Activated CD4-positive, alpha-beta memory T cell treated with anti-CD3 and anti-CD28 coated beads for 36 hours (primary cell): ENCODE data around the gene MAST3. TPM values are rescaled to one million over a fixed set of nuclear protein-coding genes. Genes with fewer than 3 reads are reported as not detected.

Experiments used
- CTCF ChIA-PET: fragments of 350-600 bp; sonication (Branson Sonifier 250); formaldehyde crosslinking; loops from one replicate; lab custom pipeline; 2021; ENCODE audit warnings: antibody characterized with exemption, inconsistent platforms; lab: Charles Lee
- POLR2A ChIA-PET: fragments of 350-600 bp; sonication (Branson Sonifier 250); formaldehyde crosslinking; loops from one replicate; lab custom pipeline; 2021; ENCODE audit warnings: antibody characterized with exemption; lab: Charles Lee
- DNase-seq: peaks from one replicate; pipeline ENCODE4 v3.0.0-alpha.2; 2020
- H3K27ac Mint-ChIP-seq: one replicate; pipeline ENCODE4 v1.8.0; 2021; ENCODE audit warnings: mixed read lengths
- H3K27me3 Mint-ChIP-seq: one replicate; pipeline ENCODE4 v1.8.0; 2021; ENCODE audit warnings: mixed read lengths
- H3K36me3 Mint-ChIP-seq: one replicate; pipeline ENCODE4 v1.8.0; 2021; ENCODE audit warnings: mixed read lengths
- H3K4me1 Mint-ChIP-seq: one replicate; pipeline ENCODE4 v1.8.0; 2021; ENCODE audit warnings: low read depth, mixed read lengths
- H3K4me3 Mint-ChIP-seq: one replicate; pipeline ENCODE4 v1.8.0; 2021; ENCODE audit warnings: mild to moderate bottlenecking, mixed read lengths
- H3K9me3 Mint-ChIP-seq: one replicate; pipeline ENCODE4 v1.8.0; 2021; ENCODE audit warnings: mixed read lengths
- intact Hi-C: fragments of 100-400 bp; cut with micrococcal nuclease; formaldehyde crosslinking; loops from one replicate; pipeline ENCODE4 v1.15.1; 2023
- total RNA-seq, 2 experiments: library from RNA; stranded (reverse); gene quantifications; one replicate each; pipeline ENCODE4 v1.2.3, GENCODE V29; 2021

Gene MAST3
- total RNA-seq, 2 experiments from 2014 or later, result 22.5 to 23.8 TPM

- peaks cover 9% of the 10 kb centered on the region for H3K4me1 Mint-ChIP-seq
- POLR2A ChIA-PET, result interaction anchor here (0.7 kb wide), 1 partner anchor 86 kb away, joined by 3 read pairs; no protein-coding TSS in a partner anchor
- peak within 1 kb of the TSS; percentile 83 for H3K4me3 Mint-ChIP-seq
- no peaks in the 10 kb centered on the region for H3K27me3 Mint-ChIP-seq
- peak within 1 kb of the TSS; percentile 72 for H3K27ac Mint-ChIP-seq
- CTCF ChIA-PET, result interaction anchor here (0.8 to 2.1 kb wide), 7 partner anchors 8 to 238 kb away, joined by 3 to 6 read pairs (median 4); no protein-coding TSS in a partner anchor
- no peaks in the 10 kb centered on the region for H3K9me3 Mint-ChIP-seq
- DNase-seq, result peak; percentile 77
- intact Hi-C loops, result loop anchor here (2.0 kb wide), 1 partner anchor 19 kb away; the partner anchor contains the start of gene MPV17L2
- H3K36me3 Mint-ChIP-seq, result peaks cover 13% of the 10 kb centered on the region
Observed at GRCh38 chr19:18173572-18174288, 76.2 kb downstream of the MAST3 start, which contains the start of gene IFI30. Gene IFI30 (plus strand): TSS chr19:18173813. CDS start chr19:18173842, 29 bp downstream.

DNA sequence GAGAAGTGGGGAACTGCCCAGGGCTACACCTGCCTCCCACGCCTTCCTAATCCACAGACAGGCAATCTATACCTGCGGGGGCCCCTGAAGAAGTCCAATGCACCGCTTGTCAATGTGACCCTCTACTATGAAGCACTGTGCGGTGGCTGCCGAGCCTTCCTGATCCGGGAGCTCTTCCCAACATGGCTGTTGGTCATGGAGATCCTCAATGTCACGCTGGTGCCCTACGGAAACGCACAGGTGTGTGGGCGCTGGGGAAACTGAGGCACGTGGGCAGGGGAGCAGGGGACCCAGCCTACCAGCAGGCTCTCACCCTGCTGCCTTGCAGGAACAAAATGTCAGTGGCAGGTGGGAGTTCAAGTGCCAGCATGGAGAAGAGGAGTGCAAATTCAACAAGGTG is 77.4 kb downstream of the MAST3 start:
- POLR2A ChIA-PET, result no interaction called here
- H3K4me3 Mint-ChIP-seq, result peak overlapping the region; percentile 83
- CTCF ChIA-PET, result interaction anchor here (1.0 to 2.1 kb wide), 3 partner anchors 14 to 236 kb away, joined by 4 to 6 read pairs (median 4); no protein-coding TSS in a partner anchor

DNA sequence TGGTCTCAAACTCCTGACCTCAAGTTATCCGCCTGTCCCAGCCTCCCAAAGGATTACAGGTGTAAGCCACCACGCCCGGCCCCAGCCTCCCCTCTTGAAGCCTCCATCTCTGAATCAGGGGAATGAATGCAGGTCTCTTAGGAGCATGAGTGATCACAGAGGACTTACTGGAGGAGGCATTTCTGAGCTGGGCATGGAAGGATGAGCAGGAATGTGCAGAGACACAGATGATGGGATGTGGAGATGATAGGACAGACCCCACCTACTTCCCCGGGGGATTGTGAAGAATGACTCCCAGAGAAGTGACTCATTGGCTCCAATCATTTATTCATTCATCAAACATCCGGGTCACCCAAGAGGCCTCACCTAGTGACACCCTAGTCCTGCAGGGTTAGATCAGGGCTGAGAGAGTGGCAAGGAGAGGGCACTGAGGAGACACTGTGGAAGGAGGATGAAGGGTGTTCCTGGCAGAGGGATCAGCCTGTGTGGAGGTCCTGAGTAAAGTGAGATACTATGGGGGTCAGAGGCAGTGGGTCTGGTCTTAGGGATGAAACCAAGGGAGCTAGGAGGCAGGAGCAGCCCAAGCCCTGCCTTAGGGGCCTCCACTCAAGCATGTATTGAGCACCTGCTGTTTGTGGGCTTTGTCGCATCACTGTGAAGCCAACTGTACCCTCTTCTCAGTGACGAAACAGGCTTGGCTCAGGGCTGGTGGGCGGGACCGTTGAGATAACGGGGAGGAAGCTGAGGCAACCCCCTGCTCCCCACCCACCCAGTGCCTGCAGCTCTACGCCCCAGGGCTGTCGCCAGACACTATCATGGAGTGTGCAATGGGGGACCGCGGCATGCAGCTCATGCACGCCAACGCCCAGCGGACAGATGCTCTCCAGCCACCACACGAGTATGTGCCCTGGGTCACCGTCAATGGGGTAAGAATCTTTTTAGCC is 79.1 kb downstream of the MAST3 start:
- POLR2A ChIA-PET, result interaction anchor here (0.9 kb wide), 2 partner anchors 16 to 25 kb away, joined by 3 to 5 read pairs; partner anchors contain the start of gene MPV17L2
- Mint-ChIP-seq H3K9me3 (no peaks in the 10 kb centered on the region), H3K27ac (no peak overlapping the region), H3K36me3 (peaks cover 9% of the 10 kb centered on the region), H3K4me3 (no peak overlapping the region), H3K27me3 (no peaks in the 10 kb centered on the region), H3K4me1 (peaks cover 9% of the 10 kb centered on the region)
- DNase-seq, result no peak
- intact Hi-C loops, result no loop called here
- CTCF ChIA-PET, result interaction anchor here (0.6 to 1.2 kb wide), 3 partner anchors 10 to 211 kb away, joined by 3 to 4 read pairs (median 4); no protein-coding TSS in a partner anchor

More for the DNA sequence above, 77.4 kb downstream of the MAST3 start:
- Mint-ChIP-seq H3K27ac (no peak overlapping the region), H3K4me1 (peaks cover 9% of the 10 kb centered on the region), H3K27me3 (no peaks in the 10 kb centered on the region), H3K36me3 (peaks cover 11% of the 10 kb centered on the region), H3K9me3 (no peaks in the 10 kb centered on the region)
- intact Hi-C loops, result no loop called here
- DNase-seq, result no peak

- Mint-ChIP-seq H3K27me3 (no peaks in the 10 kb centered on the region), H3K27ac (no peak overlapping the region), H3K4me3 (no peak overlapping the region), H3K36me3 (peaks cover 9% of the 10 kb centered on the region), H3K9me3 (no peaks in the 10 kb centered on the region), H3K4me1 (no peaks in the 10 kb centered on the region)
- no peak for DNase-seq
- POLR2A ChIA-PET, result no interaction called here
- intact Hi-C loops, result no loop called here
- CTCF ChIA-PET, result interaction anchor here (0.9 to 1.0 kb wide), 3 partner anchors 12 to 101 kb away, joined by 3 read pairs; partner anchors contain the start of gene JUND
Observed at GRCh38 chr19:18179957-18180356, 82.4 kb downstream of the MAST3 start.

- ChIA-PET CTCF (interaction anchor here (1.2 to 1.6 kb wide), 3 partner anchors 8 to 70 kb away, joined by 3 to 5 read pairs (median 4); no protein-coding TSS in a partner anchor), POLR2A (no interaction called here)
- Mint-ChIP-seq H3K27ac (no peak overlapping the region), H3K36me3 (no peaks in the 10 kb centered on the region), H3K4me1 (no peaks in the 10 kb centered on the region), H3K4me3 (no peak overlapping the region), H3K27me3 (no peaks in the 10 kb centered on the region), H3K9me3 (no peaks in the 10 kb centered on the region)
- intact Hi-C loops, result no loop called here
- DNase-seq, result no peak
Observed at GRCh38 chr19:18183529-18183928, 86.0 kb downstream of the MAST3 start.

DNA sequence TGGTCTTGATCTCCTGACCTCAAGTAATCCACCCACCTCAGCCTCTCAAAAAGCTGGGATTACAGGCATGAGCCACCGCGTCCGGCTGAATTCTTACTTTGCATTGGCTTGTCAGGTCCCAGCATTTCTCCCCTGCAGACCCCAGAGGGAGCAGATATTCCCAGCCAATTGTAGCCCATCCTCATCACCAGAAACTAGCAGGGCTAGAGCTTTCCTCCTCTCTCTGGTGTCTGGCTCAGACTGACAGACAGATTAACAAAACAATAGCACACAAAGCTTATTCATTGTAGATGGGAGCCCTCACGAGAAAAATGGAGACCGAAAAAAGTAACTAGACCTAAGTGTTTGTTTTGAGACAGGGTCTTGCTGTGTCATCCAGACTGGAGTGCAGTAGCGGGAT is 88.0 kb downstream of the MAST3 start:
- no peak for DNase-seq
- intact Hi-C loops, result no loop called here
- no peak overlapping the region for H3K4me3 Mint-ChIP-seq
- H3K27me3 Mint-ChIP-seq, result no peaks in the 10 kb centered on the region
- no peaks in the 10 kb centered on the region for H3K36me3 Mint-ChIP-seq
- no peaks in the 10 kb centered on the region for H3K9me3 Mint-ChIP-seq
- no peak overlapping the region for H3K27ac Mint-ChIP-seq
- H3K4me1 Mint-ChIP-seq, result no peaks in the 10 kb centered on the region
- CTCF ChIA-PET, result interaction anchor here (1.4 kb wide), 1 partner anchor 203 kb away, joined by 3 read pairs; no protein-coding TSS in a partner anchor
- POLR2A ChIA-PET, result no interaction called here

DNA sequence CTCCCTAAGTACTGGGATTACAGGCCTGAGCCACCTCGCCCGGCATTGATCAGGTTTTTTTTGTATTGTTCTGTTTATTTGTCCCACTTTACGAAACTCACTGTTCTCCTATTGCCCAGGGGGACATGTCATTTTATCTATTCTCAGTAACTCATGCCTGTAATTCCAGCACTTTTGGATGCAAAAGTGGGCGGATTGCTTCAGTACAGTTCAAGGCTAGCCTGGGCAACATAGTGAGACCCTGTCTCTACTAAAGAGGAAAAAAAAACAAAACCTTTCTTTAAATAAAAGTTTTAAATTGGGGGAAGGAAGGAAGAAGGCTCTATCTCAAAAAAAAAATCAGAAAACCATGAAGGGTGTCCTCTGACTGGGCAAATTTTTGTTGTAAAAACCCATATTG is 92.7 kb downstream of the MAST3 start:
- POLR2A ChIA-PET, result no interaction called here
- intact Hi-C loops, result no loop called here
- Mint-ChIP-seq H3K9me3 (no peaks in the 10 kb centered on the region), H3K27ac (no peak overlapping the region), H3K36me3 (no peaks in the 10 kb centered on the region), H3K27me3 (no peaks in the 10 kb centered on the region), H3K4me3 (no peak overlapping the region), H3K4me1 (peaks cover 21% of the 10 kb centered on the region)
- CTCF ChIA-PET, result interaction anchor here (0.6 kb wide), 1 partner anchor 29 kb away, joined by 3 read pairs; no protein-coding TSS in a partner anchor
- DNase-seq, result no peak

- Mint-ChIP-seq H3K9me3 (no peaks in the 10 kb centered on the region), H3K27me3 (no peaks in the 10 kb centered on the region), H3K36me3 (no peaks in the 10 kb centered on the region), H3K4me3 (peak overlapping the region; percentile 86), H3K4me1 (peaks cover 21% of the 10 kb centered on the region), H3K27ac (peak overlapping the region; percentile 87)
- POLR2A ChIA-PET, result interaction anchor here (0.6 to 2.1 kb wide), 2 partner anchors 59 to 90 kb away, joined by 3 to 6 read pairs; partner anchors contain the start of gene JUND
- no peak for DNase-seq
- CTCF ChIA-PET, result interaction anchor here (0.6 to 2.3 kb wide), 17 partner anchors 8 to 220 kb away, joined by 3 to 23 read pairs (median 5); partner anchors contain the start of gene RAB3A
- intact Hi-C loops, result loop anchor here (1.0 to 2.0 kb wide), 4 partner anchors 13 to 132 kb away; partner anchors contain the start of genes IFI30, LSM4 and RAB3A
Observed at GRCh38 chr19:18191640-18192062, 94.1 kb downstream of the MAST3 start.

- peaks cover 21% of the 10 kb centered on the region for H3K4me1 Mint-ChIP-seq
- no peaks in the 10 kb centered on the region for H3K9me3 Mint-ChIP-seq
- peak; percentile 99 for DNase-seq
- ChIA-PET CTCF (interaction anchor here (0.6 to 2.3 kb wide), 20 partner anchors 9 to 219 kb away, joined by 3 to 23 read pairs (median 5); partner anchors contain the start of gene RAB3A), POLR2A (interaction anchor here (0.6 to 2.1 kb wide), 7 partner anchors 10 to 88 kb away, joined by 3 to 6 read pairs (median 4); partner anchors contain the start of genes JUND and RAB3A)
- peaks cover under 1% of the 10 kb centered on the region for H3K36me3 Mint-ChIP-seq
- no peaks in the 10 kb centered on the region for H3K27me3 Mint-ChIP-seq
- intact Hi-C loops, result loop anchor here (1.0 to 2.0 kb wide), 4 partner anchors 11 to 130 kb away; partner anchors contain the start of genes IFI30, LSM4 and RAB3A
- peak within 1 kb of the TSS; percentile 86 for H3K4me3 Mint-ChIP-seq
- peak within 1 kb of the TSS; percentile 87 for H3K27ac Mint-ChIP-seq
Observed at GRCh38 chr19:18192673-18193387, 95.3 kb downstream of the MAST3 start, which contains the start of gene MPV17L2. Gene MPV17L2 (plus strand): TSS chr19:18193218. CDS start chr19:18193282, 64 bp downstream.

DNA sequence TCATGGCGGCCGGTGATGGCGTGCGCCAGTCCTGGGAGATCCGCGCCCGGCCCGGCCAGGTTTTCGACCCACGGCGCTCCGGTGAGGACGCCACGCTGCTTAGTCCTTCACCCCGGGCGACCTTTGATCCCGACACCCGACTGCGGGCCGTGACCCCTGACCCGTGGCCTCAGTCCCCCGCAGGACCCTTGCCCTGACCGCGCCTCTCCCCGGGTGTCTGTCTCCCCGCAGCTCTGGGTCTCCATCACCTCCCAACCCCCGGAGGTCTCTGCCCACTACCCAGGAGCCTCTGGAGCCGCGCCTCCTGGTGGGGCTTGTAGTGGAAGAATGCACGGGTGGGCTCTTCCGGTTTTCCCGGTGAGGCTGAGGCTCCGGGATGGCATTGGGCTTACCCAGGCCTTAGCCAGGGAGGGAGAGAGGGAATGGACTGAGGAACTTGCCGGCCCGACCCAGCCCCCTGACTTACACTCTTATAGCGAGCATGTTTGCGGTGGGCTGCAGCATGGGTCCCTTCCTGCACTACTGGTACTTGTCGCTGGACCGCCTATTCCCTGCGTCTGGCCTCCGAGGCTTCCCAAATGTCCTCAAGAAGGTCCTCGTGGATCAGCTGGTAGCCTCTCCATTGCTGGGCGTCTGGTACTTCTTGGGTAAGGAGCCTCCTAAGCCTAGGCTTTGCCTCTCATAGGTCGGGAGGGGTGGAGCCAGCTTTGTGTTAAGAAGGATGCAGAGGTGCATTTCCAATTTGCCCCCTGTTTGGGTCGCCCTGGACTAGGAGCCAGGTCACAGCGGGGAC is 96.0 kb downstream of the MAST3 start:
- ChIA-PET POLR2A (interaction anchor here (1.0 to 2.1 kb wide), 5 partner anchors 10 to 88 kb away, joined by 3 to 6 read pairs (median 4); partner anchors contain the start of genes JUND and RAB3A), CTCF (interaction anchor here (0.6 to 2.3 kb wide), 11 partner anchors 11 to 195 kb away, joined by 3 to 12 read pairs (median 5); partner anchors contain the start of genes PGPEP1 and RAB3A)
- Mint-ChIP-seq H3K9me3 (no peaks in the 10 kb centered on the region), H3K27ac (peak overlapping the region; percentile 87), H3K4me3 (peak overlapping the region; percentile 86), H3K4me1 (peaks cover 21% of the 10 kb centered on the region), H3K27me3 (no peaks in the 10 kb centered on the region), H3K36me3 (peaks cover 8% of the 10 kb centered on the region)
- intact Hi-C loops, result loop anchor here (2.0 kb wide), 1 partner anchor 21 kb away; the partner anchor contains the start of gene IFI30
- DNase-seq, result no peak
